ENCODE data around the gene DFFB.
"Not testable (repeated sequence)": the region's sequence is repeated elsewhere in the genome, so short reads cannot be mapped to it uniquely, and the experiment has no call there.

The DFFB gene

DNA sequence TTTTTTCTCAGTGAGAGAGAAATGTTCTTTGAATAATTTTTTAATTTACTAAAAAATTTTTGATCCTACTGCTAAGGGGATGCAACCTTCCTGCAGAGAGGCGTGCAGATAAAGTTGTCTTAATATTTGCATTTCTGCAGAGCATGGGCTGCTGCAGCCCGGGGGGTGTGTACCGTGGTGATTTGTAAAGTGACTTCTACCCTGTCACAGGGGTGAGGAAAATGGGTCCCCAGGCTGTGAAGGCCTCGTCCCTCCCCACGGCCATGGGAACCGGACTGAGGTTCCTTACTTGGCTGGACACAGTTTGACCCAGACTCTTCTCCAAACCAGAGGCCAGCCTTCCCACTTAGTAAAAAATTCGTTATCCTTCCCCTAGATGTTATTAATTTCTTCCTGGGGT is 52.3 kb downstream of the DFFB start:
- Mint-ChIP-seq H3K27me3 (peaks cover 6% of the 10 kb centered on the region), H3K9me3 (no peaks in the 10 kb centered on the region), H3K4me1 (peaks cover 20% of the 10 kb centered on the region), H3K4me3 (peak overlapping the region; percentile 47), H3K27ac (no peak overlapping the region), H3K36me3 (no peaks in the 10 kb centered on the region)
- DNase-seq (ENCODE audit: low spot score in 2 of 2) (no peak), ATAC-seq (ENCODE audit: low read depth) (no peak)

DNA sequence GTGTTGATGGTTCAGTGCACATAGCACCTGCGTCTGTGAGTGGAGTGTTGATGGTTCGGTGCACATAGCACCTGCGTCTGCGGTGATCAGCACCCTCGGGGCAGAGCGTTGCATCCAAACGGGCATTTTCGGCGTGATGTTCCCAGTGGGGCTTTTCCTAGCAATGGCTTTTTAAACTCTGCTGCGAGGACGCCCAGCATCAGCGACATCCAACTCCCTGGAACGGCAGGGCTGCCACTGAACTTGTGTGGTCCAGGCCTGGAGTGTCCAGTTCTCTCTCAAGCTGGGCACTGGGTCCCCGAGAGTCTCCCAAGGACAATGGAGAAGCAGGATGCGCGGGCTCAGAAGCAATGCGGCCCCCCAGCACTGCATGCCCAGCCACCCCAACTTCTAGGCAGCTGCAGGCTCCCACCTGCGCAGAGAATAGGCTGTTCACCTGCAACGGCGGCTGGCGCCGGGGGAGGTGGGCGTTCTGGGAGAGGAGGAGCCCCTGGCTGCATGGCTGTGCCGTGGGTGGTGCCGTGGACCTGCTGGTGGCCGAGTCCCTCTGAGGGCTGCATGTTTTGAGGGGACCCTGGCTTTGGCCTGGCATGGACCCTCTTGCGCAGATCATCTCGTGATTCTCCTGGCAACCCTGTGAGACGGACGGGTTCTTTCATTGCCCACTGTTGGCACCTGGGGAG is 52.9 kb downstream of the DFFB start:
- peaks cover 6% of the 10 kb centered on the region for H3K27me3 Mint-ChIP-seq
- no peak overlapping the region for H3K27ac Mint-ChIP-seq
- DNase-seq (ENCODE audit: low spot score in 2 of 2) = no peak
- ATAC-seq (ENCODE audit: low read depth) = peak; percentile 81
- no peaks in the 10 kb centered on the region for H3K36me3 Mint-ChIP-seq
- H3K9me3 Mint-ChIP-seq = no peaks in the 10 kb centered on the region
- H3K4me3 Mint-ChIP-seq = peak overlapping the region; percentile 47
- H3K4me1 Mint-ChIP-seq = peaks cover 20% of the 10 kb centered on the region

DNA sequence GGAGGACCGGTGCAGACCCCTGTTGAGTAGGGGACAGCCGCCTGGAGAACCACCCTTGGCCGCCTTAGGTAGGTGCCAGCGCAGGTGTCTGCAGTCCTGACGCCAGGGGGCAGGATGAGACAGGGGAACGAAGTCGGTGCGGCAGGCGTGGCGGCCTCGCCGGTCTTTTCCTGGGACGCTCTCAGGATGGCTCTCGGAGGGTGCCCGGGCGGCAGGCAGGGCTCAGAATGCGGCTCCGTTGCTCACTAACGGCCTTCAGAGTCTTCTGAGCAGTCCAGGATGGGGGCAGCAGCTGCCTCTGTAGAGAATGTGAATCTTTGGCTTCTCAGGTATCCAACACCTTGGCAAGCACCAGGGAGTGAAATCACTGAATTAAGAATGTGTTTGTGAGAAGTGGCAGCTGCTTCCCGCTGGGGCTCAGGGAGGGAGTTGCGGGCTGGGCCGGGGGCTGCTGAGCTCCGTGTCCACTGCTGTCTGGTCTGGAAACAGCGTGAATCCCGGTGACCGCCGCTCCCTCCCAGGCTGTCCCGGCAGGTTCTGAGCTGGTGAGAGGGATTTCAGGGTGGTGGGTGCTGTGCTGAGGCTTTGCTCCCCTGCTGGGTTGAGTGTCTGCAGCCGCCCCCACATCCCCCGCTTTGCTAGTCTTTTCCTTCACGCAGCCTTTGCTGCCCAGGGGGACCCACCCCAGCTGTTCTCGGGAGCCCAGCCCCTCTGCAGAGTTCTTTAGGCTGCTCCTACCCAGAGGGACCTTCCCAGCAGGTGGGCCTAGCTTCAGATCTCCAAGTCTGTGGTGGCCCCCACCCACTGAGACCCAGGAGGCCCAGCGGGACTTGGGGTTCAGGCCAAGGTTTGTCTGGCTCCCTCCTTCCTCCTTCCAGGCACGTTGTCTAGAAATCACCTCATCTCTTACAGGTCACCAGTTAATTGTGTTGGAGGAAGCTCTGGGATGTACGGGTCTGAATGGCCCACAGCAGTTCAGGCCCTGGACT is 53.9 kb downstream of the DFFB start:
- DNase-seq (ENCODE audit: low spot score in 2 of 2) (peak; percentile 80 to 84), ATAC-seq (ENCODE audit: low read depth) (peak; percentile 79)
- H3K27me3 Mint-ChIP-seq = peaks cover 6% of the 10 kb centered on the region
- peaks cover 20% of the 10 kb centered on the region for H3K4me1 Mint-ChIP-seq
- H3K4me3 Mint-ChIP-seq = peak overlapping the region; percentile 22
- H3K9me3 Mint-ChIP-seq = no peaks in the 10 kb centered on the region
- no peaks in the 10 kb centered on the region for H3K36me3 Mint-ChIP-seq
- H3K27ac Mint-ChIP-seq = no peak overlapping the region

DNA sequence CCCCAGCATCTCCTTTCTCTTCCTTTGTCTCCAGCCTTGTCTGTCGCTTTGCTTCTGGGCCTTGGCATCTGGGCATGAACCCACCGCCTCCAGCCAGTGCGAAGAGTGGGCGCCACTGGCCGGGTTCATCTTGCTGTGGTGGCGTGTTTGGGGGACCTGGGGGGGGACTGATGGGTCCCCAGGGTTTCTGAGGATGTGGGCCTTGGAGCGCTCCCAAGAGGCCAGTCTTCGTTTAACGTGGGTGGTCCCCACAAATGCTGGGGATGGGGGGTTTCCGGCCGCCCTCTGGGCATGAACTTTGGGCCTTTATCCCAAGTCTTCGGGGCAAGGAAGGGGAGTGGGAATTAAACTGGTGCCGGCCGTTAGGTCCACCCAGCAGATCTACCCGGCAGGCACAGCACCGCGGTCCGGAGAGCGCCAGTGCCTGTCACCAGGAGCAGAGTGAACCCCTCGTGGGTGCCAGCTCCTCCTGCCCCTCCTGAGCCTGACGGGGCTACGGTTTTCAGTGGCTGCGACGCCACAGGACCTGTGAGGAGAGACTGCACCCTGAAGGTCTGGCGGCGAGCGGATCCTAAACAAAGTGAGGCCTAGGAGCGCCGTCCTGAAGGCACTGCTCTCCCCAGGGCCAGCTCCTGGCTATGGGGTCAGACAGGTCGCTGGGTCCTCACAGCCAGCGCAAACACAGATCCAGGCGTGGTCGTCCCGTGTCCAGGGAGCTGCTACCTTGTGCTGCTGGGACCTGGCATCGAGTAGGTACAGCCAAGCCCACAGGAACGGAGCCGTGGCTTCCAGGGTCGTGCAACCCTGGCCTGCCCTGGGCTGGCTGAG is 54.9 kb downstream of the DFFB start:
- ATAC-seq (ENCODE audit: low read depth) (no peak), DNase-seq (ENCODE audit: low spot score in 2 of 2) (no peak)
- Mint-ChIP-seq H3K27ac (no peak overlapping the region), H3K27me3 (peaks cover 6% of the 10 kb centered on the region), H3K36me3 (no peaks in the 10 kb centered on the region), H3K4me1 (peaks cover 19% of the 10 kb centered on the region), H3K4me3 (no peak overlapping the region), H3K9me3 (no peaks in the 10 kb centered on the region)

DNA sequence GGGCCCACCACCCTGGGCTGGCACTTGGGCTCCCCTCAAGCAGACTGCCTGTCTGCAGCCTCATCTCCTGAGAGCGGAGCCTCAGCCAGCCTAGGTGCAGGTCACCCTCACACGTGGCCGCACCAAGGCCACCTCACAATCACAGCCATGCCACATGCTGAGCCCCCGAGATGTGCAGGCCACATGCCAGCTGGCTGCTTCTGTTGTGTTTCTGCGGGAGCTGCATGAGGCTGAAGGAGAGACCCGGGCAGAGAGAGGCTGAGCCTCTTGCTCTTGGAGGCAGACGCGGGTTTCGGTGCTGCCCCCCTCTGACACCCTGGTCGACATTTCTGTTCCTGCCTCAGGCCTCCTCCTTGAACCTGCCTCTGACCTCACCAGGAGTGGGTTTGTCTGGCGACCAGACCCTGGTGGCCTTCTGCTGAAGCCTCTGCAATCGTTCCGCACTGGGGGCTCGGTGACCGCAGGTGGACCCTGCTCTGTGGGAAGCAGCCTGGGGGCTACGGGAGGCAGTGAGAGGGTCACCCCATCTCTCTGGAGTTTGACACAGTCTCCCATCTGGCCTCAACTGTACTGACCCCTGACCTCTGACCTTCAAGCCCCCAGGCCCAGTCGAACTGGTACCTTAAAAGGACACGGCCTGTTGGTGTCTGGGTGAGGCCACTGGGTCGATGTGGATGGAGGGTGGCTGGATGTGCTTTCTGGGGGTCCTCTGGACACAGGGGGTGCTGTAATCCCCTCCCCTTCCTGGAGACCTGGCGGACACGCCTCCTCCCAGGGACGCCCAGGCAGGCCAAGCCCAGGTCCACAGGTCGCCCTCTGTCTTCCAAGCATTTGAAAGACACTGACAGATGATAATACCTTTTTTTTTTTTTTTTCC is 55.8 kb downstream of the DFFB start:
- ATAC-seq (ENCODE audit: low read depth) (no peak), DNase-seq (ENCODE audit: low spot score in 2 of 2) (no peak)
- H3K27ac Mint-ChIP-seq = no peak overlapping the region

DNA sequence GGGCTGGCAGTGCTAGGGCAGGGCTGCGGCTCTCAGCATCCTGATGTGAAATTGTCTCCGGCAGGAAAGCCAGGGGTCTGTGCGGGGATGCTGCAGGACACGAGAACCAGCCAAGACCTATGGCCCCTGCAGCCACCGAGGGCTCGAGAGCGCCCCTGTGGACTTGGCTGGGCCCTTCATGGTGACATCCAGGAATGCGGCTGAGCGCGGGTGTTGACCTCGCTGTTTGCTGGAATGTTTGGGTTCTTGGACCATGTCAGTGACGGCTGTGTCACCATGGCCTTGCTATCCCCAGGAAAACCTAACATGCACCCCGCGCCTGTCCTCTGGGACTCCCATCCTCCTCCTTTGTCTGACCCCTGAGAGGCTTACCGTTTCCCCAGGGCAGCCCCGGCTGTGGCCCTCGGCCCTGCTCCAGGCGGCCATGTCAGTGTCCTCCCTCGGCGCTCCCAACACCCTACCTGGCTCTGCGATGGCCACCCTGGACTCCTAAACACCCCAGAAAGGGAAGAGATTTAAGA is 57.1 kb downstream of the DFFB start:
- DNase-seq (ENCODE audit: low spot score in 2 of 2) (no peak), ATAC-seq (ENCODE audit: low read depth) (no peak)
- H3K9me3 Mint-ChIP-seq = no peaks in the 10 kb centered on the region
- no peak overlapping the region for H3K4me3 Mint-ChIP-seq
- no peaks in the 10 kb centered on the region for H3K36me3 Mint-ChIP-seq
- no peak overlapping the region for H3K27ac Mint-ChIP-seq
- H3K4me1 Mint-ChIP-seq = peaks cover 14% of the 10 kb centered on the region
- no peaks in the 10 kb centered on the region for H3K27me3 Mint-ChIP-seq

More for the DNA sequence above, 55.8 kb downstream of the DFFB start:
- Mint-ChIP-seq H3K27me3 (peaks cover 6% of the 10 kb centered on the region), H3K4me1 (peaks cover 18% of the 10 kb centered on the region), H3K9me3 (no peaks in the 10 kb centered on the region), H3K36me3 (no peaks in the 10 kb centered on the region), H3K4me3 (no peak overlapping the region)

DNA sequence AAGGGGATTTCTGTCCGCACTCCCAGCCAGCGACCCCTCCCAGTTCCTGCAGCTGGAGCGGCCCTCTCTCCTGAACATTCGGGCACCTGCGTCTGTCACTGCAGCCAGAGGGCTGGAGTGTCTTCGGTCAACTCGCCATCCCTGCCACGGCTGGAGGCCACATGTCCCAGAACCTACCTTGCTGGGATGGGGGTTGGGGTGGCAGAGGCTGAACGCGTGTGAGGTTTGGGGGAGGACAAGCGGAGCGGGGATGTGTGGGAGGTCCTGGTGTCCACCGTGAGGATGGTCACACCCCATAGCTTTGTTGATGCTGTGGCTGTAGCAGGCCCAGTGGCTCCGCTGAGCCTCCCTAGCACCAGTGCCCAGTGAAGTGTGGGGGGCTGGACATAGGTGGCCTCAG is 57.6 kb downstream of the DFFB start:
- Mint-ChIP-seq H3K27me3 (no peaks in the 10 kb centered on the region), H3K4me3 (no peak overlapping the region), H3K9me3 (no peaks in the 10 kb centered on the region), H3K36me3 (no peaks in the 10 kb centered on the region), H3K4me1 (peaks cover 8% of the 10 kb centered on the region), H3K27ac (no peak overlapping the region)
- DNase-seq (ENCODE audit: low spot score in 2 of 2) (no peak), ATAC-seq (ENCODE audit: low read depth) (no peak)

DNA sequence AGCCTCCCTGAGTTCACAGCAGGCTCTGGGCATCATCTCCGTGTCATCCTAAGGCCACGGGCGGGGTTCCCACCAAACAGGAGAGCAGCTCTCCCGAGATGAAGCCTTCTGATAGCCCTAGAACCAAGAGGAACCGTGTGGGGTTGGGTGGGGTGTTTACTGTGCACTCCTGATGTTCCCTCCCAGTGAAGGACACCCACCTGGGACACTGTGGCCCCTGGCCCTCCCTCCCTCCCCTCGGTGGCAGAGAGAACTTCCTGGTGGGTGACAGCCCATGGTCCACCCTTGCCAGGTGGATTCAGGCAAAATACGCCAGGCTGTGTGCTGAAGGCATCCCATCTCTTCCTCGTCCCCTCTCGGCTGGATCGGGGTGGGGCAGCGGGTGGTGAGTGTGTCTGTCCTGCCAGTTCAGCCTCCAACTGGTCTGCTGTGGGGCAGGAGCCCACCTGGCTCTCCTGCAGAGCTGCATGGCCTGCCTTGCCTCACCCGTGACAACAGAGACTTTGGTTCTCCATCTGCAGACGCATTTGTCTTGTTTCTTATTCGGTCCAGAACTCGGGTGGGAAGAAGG is 58.4 kb downstream of the DFFB start:
- Mint-ChIP-seq H3K4me1 (peaks cover 4% of the 10 kb centered on the region), H3K27ac (no peak overlapping the region), H3K27me3 (peaks cover 2% of the 10 kb centered on the region), H3K4me3 (no peak overlapping the region), H3K36me3 (no peaks in the 10 kb centered on the region), H3K9me3 (no peaks in the 10 kb centered on the region)
- ATAC-seq (ENCODE audit: low read depth) = no peak
- no peak for DNase-seq (ENCODE audit: low spot score in 2 of 2)

DNA sequence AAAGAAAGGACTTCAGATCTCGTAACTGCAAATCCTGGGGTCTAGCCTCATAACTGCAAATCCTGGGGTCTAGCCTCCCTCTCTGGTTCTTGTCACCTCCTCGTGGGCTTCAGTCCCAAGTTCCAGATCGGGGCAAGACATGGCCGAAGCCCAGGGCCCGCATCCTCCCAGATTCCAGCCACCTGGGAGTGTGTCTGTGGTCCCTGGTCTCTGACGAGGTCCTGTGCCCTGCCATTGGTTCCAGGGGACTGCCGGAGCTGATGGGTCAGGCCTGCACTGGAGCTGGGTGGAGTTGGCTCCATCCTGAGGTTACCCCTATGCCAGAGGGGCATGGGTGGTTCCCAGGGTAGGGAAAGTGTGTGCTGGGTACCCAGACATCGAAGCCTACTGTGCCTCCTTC is 60.5 kb downstream of the DFFB start:
- no peaks in the 10 kb centered on the region for H3K36me3 Mint-ChIP-seq
- no peaks in the 10 kb centered on the region for H3K9me3 Mint-ChIP-seq
- H3K4me1 Mint-ChIP-seq = no peaks in the 10 kb centered on the region
- no peak for ATAC-seq (ENCODE audit: low read depth)
- H3K27ac Mint-ChIP-seq = no peak overlapping the region
- no peak for DNase-seq (ENCODE audit: low spot score in 2 of 2)
- no peak overlapping the region for H3K4me3 Mint-ChIP-seq
- H3K27me3 Mint-ChIP-seq = peaks cover 2% of the 10 kb centered on the region

DNA sequence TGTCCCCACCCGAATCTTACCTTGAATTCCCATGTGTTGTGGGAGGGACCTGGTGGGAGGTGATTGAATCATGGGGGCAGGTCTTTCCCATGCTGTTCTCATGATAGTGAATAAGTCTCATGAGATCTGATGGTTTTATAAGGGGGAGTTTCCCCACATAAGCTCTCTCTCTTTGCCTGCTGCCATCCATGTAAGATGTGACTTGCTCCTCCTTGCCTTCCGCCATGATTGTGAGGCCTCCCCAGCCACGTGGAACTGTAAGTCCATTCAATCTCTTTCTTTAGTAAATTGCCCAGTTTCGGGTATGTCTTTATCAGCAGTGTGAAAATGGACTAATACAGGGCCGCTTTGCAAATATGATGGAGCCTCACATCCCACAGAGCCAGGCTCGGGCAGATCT is 61.1 kb downstream of the DFFB start:
- not testable (repeated sequence) for H3K36me3 Mint-ChIP-seq; H3K4me3 Mint-ChIP-seq; ATAC-seq (ENCODE audit: low read depth); H3K27me3 Mint-ChIP-seq; H3K27ac Mint-ChIP-seq; H3K9me3 Mint-ChIP-seq; DNase-seq (ENCODE audit: low spot score in 2 of 2); H3K4me1 Mint-ChIP-seq

DNA sequence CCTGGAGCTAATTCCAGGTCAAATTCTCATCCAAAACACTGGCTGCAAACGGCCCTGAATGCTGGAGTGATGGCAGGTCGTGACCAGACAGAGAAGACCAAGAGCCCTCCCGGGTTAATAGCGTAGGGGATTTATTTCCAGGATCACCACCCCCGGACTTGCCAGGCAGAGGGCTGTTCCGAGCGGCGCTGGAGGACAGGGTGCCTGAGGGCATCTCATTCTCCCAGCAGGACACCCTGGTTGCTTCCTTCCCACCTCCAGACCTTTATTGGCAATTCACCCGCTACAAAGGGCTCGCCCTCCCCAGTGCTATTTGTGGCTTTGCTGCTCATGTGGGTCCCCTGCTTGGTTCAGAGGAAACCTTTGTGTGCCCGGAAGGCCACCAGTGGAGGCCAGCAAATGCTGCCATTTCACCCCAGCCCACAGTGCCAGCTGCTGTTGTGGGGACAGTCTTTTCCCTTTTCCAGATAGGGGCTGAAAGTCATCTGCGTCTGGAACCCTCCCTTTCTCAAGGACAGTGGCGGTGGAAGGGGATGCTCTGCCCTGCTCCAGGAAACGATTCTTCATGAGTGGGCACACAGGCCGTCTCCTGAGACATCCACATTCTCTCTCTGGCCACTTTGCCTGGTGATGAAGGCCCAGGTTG is 61.8 kb downstream of the DFFB start:
- H3K36me3 Mint-ChIP-seq = no peaks in the 10 kb centered on the region
- DNase-seq (ENCODE audit: low spot score in 2 of 2) = no peak
- no peaks in the 10 kb centered on the region for H3K4me1 Mint-ChIP-seq
- ATAC-seq (ENCODE audit: low read depth) = no peak
- no peak overlapping the region for H3K27ac Mint-ChIP-seq
- H3K27me3 Mint-ChIP-seq = peaks cover 2% of the 10 kb centered on the region
- no peaks in the 10 kb centered on the region for H3K9me3 Mint-ChIP-seq
- no peak overlapping the region for H3K4me3 Mint-ChIP-seq

DNA sequence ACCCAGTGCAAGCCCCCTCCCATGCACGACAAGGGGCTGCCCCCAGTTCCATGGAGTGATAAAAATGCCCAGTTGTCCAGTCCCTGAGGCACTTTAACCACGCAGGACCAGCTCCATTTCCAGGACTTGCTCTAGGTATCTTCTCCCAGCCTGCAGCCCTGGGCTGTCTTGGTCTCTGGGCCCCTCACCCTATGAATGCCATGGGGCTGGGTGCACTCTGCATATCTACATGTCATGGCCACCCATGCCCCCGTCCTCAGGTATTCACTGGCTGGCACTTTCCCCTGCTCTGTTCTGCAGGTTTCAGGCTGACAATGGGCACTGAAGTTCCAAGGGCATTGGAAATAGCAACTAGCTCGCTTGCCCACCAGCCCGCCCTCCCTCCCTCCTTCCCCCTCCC is 62.4 kb downstream of the DFFB start:
- ATAC-seq (ENCODE audit: low read depth) (no peak), DNase-seq (ENCODE audit: low spot score in 2 of 2) (no peak)
- H3K36me3 Mint-ChIP-seq = no peaks in the 10 kb centered on the region

More for the DNA sequence above, 62.4 kb downstream of the DFFB start:
- H3K9me3 Mint-ChIP-seq = no peaks in the 10 kb centered on the region
- H3K4me3 Mint-ChIP-seq = no peak overlapping the region
- H3K27ac Mint-ChIP-seq = no peak overlapping the region
- no peaks in the 10 kb centered on the region for H3K4me1 Mint-ChIP-seq
- peaks cover 2% of the 10 kb centered on the region for H3K27me3 Mint-ChIP-seq
